K562 (cell line): Measurements from ENCODE around the gene KCNK4. TPM values are rescaled to one million over a fixed set of nuclear protein-coding genes. Genes with fewer than 3 reads are reported as not detected.

Experiments used
- CBX1 ChIP-seq: sonication (generic); IDR thresholded peaks from 2 replicates; pipeline ENCODE4 v1.6.1; 2016; ENCODE audit warnings: antibody characterized with exemption, low read depth, mild to moderate bottlenecking
- CREB1 ChIP-seq, 2 experiments: sonication (generic) in 1 of 2; formaldehyde crosslinking in 1 of 2; IDR thresholded peaks; 2 replicates each; pipeline versions ENCODE4 v1.6.1 to v1.8.0; 2012 to 2022; ENCODE audit warnings: inconsistent platforms in 1 of 2, mild to moderate bottlenecking in 1 of 2, missing genetic modification reagents in 1 of 2, moderate library complexity in 1 of 2
- E2F8 ChIP-seq: fragments of 450-650 bp; IDR thresholded peaks from 2 replicates; pipeline ENCODE4 v1.7.1; 2018; ENCODE audit warnings: mild to moderate bottlenecking, low read depth; ENCODE audit not compliant: partially characterized antibody
- EZH2 ChIP-seq: IDR thresholded peaks from 2 replicates; pipeline ENCODE4 v1.6.1; 2012; ENCODE audit warnings: low read depth, mild to moderate bottlenecking, inconsistent platforms, low read length, borderline replicate concordance
- HDAC1 ChIP-seq, 2 experiments: fragments of 450-650 bp; IDR thresholded peaks; 2 replicates each; pipeline ENCODE4 v1.6.1; 2016 to 2017; ENCODE audit warnings: inconsistent platforms in 1 of 2, mild to moderate bottlenecking in 1 of 2, moderate library complexity in 1 of 2
- NFIC ChIP-seq: fragments of 450-650 bp; IDR thresholded peaks from 2 replicates; pipeline ENCODE4 v1.6.1; 2017; ENCODE audit warnings: mild to moderate bottlenecking, inconsistent platforms
- POLR2B ChIP-seq: fragments of 450-650 bp; IDR thresholded peaks from 2 replicates; pipeline ENCODE4 v1.6.1; 2018; ENCODE audit warnings: low read depth; ENCODE audit not compliant: partially characterized antibody
- RAD21 ChIP-seq, 2 experiments: fragments of 250-450 bp in 1 of 2; fragments of 450-650 bp in 1 of 2; sonication (Bioruptor Pico) in 1 of 2; formaldehyde crosslinking in 1 of 2; IDR thresholded peaks in 1 of 2; conservative IDR thresholded peaks in 1 of 2; 2 replicates each; pipeline versions ENCODE4 v1.4.0 to v1.8.0; 2020 to 2022; ENCODE audit warnings: mild to moderate bottlenecking in 2 of 2, moderate library complexity in 1 of 2
- RBM22 ChIP-seq: fragments of 200-400 bp; formaldehyde crosslinking; IDR thresholded peaks from 2 replicates; pipeline ENCODE4 v1.6.1; 2018; ENCODE audit warnings: low read length, low read depth; ENCODE audit not compliant: poor library complexity, severe bottlenecking
- TGIF2 ChIP-seq: sonication (generic); formaldehyde crosslinking; IDR thresholded peaks from 2 replicates; pipeline ENCODE4 v1.8.1; 2022; ENCODE audit warnings: mild to moderate bottlenecking, missing genetic modification reagents, moderate library complexity
- UBTF ChIP-seq, 2 experiments: IDR thresholded peaks; 2 replicates each; pipeline ENCODE4 v1.6.1; 2012; ENCODE audit warnings: improper control_type of control experiment in 2 of 2, low read depth in 2 of 2, low read length in 2 of 2, borderline replicate concordance in 1 of 2
- ZBTB26 ChIP-seq: fragments of 450-650 bp; formaldehyde crosslinking; IDR thresholded peaks from 2 replicates; pipeline ENCODE4 v1.4.0; 2022; ENCODE audit warnings: missing genetic modification characterization
- ZFP91 ChIP-seq: sonication (generic); formaldehyde crosslinking; IDR thresholded peaks from 2 replicates; pipeline ENCODE4 v1.8.0; 2022; ENCODE audit warnings: mild to moderate bottlenecking, missing genetic modification reagents
- ZNF445 ChIP-seq: fragments of 250-450 bp; sonication (Bioruptor Pico); IDR thresholded peaks from 2 replicates; pipeline ENCODE4 v1.4.0; 2020; ENCODE audit warnings: low read depth, mild to moderate bottlenecking, moderate library complexity
- ZNF780A ChIP-seq: fragments of 250-450 bp; sonication (Bioruptor Pico); IDR thresholded peaks from 2 replicates; pipeline ENCODE4 v1.5.0; 2021; ENCODE audit warnings: mild to moderate bottlenecking
- polyA plus RNA-seq, 8 experiments: library from polyadenylated mRNA; depleted of rRNA in 4 of 8; stranded (reverse) in 5 of 8; unstranded in 3 of 8; fragments of >200 nt; fragmentation: Nextera tagmentation in 2 of 8; fragmentation: Illumina TruSeq in 1 of 8; extraction: Ambion mirVana in 2 of 8; extraction: Trizol in 1 of 8; gene quantifications; 2 replicates each; pipeline versions ENCODE4 v1.2.1 to v1.2.3, GENCODE V29; 2011 to 2014; ENCODE audit warnings: inconsistent platforms in 1 of 8, missing spikeins in 1 of 8
- total RNA-seq, 7 experiments: library from RNA; depleted of rRNA in 6 of 7; stranded (reverse); fragments of >200 nt in 6 of 7; fragmentation: Illumina TruSeq in 2 of 7; extraction: Trizol in 2 of 7; gene quantifications; 2 replicates each; pipeline versions ENCODE4 v1.2.1 to v1.2.3, GENCODE V29; 2011 to 2021; ENCODE audit warnings: low replicate concordance in 1 of 7

The KCNK4 gene
- total and polyA plus RNA-seq, 9 of the 15 experiments (the other 6 are each of a cell fraction or from before 2014, with no cell fraction given), result not detected

- TF ChIP-seq ZFP91 (CRISPR knock-in tag), result peak; percentile 38; the same call in 1 of the 2 replicates
- no peak for TF ChIP-seq POLR2B
- TF ChIP-seq TGIF2 (CRISPR knock-in tag), result no peak
- peak in 1 of 2 experiments; percentile 72; a peak in 2 of 4 replicates for TF ChIP-seq HDAC1 (IDR thresholded peaks at IDR 0.05)
- no peak for TF ChIP-seq RAD21 (CRISPR knock-in tag; conservative IDR thresholded peaks at IDR 0.05 in 1 of 2, IDR thresholded peaks at IDR 0.05 in 1 of 2)
- no peak for TF ChIP-seq EZH2
- no peak for TF ChIP-seq CBX1
- TF ChIP-seq E2F8, result peak; percentile 12
- no peak; the same call in 1 of the 2 replicates for TF ChIP-seq NFIC
- TF ChIP-seq ZNF780A (CRISPR knock-in tag), result no peak
- no peak for TF ChIP-seq ZNF445 (CRISPR knock-in tag)
- TF ChIP-seq UBTF (IDR thresholded peaks at IDR 0.05; ENCODE audit: borderline replicate concordance in 1 of 2, low read depth in 2 of 2, low read length in 2 of 2), result 0 out of 4 replicates have a peak, but pooled peaks of 1 of the 2 experiments have one; percentile 59
- no peak for TF ChIP-seq ZBTB26 (CRISPR knock-in tag)
- TF ChIP-seq RBM22, result no peak
- 0 out of 2 replicates have a peak, but pooled peaks have one; percentile 11 for TF ChIP-seq CREB1 (IDR thresholded peaks at IDR 0.05)
- TF ChIP-seq CREB1 (CRISPR knock-in tag; IDR thresholded peaks at IDR 0.05), result no peak; the same call in 1 of the 2 replicates
Measured at GRCh38 chr11:64245797-64246620, 45.1 kb upstream of the KCNK4 start (continued).
